ENCODE results near the gene PSORS1C2.
A peak's percentile ranks its signal among the peaks of the same experiment; 100 is the strongest.
"Not testable (repeated sequence)": the region's sequence is repeated elsewhere in the genome, so short reads cannot be mapped to it uniquely, and the experiment has no call there.

The PSORS1C2 gene

GRCh38 chr6:31138982-31139381, at the start of gene PSORS1C2:
PSORS1C2 (minus strand) TSS chr6:31139066; CDS start chr6:31139026, 40 bp downstream.
- Histone ChIP-seq H3K9ac (ENCODE audit: low read depth, low read length) (peak within 1 kb of the TSS; percentile 21; the same call in 1 of the 2 replicates), H4K20me1 (ENCODE audit: insufficient read depth, low read length) (no peaks in the 10 kb centered on the region), H3K36me3 (ENCODE audit: insufficient read depth, low read length) (peaks cover 13% of the 10 kb centered on the region), H3K27ac (ENCODE audit: low read length) (no peak within 1 kb of the TSS), H3K4me1 (ENCODE audit: insufficient read depth, low read length) (peaks cover 6% of the 10 kb centered on the region), H3K9me3 (ENCODE audit: insufficient read depth, low read length, severe bottlenecking) (no peaks in the 10 kb centered on the region), H3K4me3 (ENCODE audit: low read depth in 1 of 2, low read length in 2 of 2) (no peak within 1 kb of the TSS), H3K79me2 (ENCODE audit: insufficient read depth, low read length) (no peaks in the 10 kb centered on the region), H3K27me3 (ENCODE audit: insufficient read depth, low read length, poor library complexity) (no peaks in the 10 kb centered on the region), H2AFZ (ENCODE audit: low read depth, low read length) (peak within 1 kb of the TSS; percentile 62), H3K4me2 (ENCODE audit: insufficient read depth, low read length) (peak within 1 kb of the TSS; percentile 54)
- no peak for DNase-seq
- ATAC-seq (ENCODE audit: insufficient read depth, low read depth): no peak
- TF ChIP-seq EZH2 (IDR thresholded peaks at IDR 0.05; ENCODE audit: borderline replicate concordance, low read depth, low read length, severe bottlenecking) (no peak), CTCF (IDR thresholded peaks at IDR 0.05; ENCODE audit: borderline replicate concordance, extremely low read depth, low read length, poor library complexity, severe bottlenecking) (no peak)

GRCh38 chr6:31187780-31188194, 48.9 kb upstream of the PSORS1C2 start:
- Histone ChIP-seq H2AFZ (ENCODE audit: low read depth, low read length) (no peak overlapping the region), H3K36me3 (ENCODE audit: insufficient read depth, low read length) (no peaks in the 10 kb centered on the region), H4K20me1 (ENCODE audit: insufficient read depth, low read length) (no peaks in the 10 kb centered on the region), H3K4me3 (ENCODE audit: low read depth in 1 of 2, low read length in 2 of 2) (no peak overlapping the region), H3K27ac (ENCODE audit: low read length) (no peak overlapping the region), H3K4me1 (ENCODE audit: insufficient read depth, low read length) (no peaks in the 10 kb centered on the region), H3K79me2 (ENCODE audit: insufficient read depth, low read length) (no peaks in the 10 kb centered on the region), H3K9me3 (ENCODE audit: insufficient read depth, low read length, severe bottlenecking) (no peaks in the 10 kb centered on the region), H3K4me2 (ENCODE audit: insufficient read depth, low read length) (no peak overlapping the region), H3K9ac (ENCODE audit: low read depth, low read length) (no peak overlapping the region), H3K27me3 (ENCODE audit: insufficient read depth, low read length, poor library complexity) (no peaks in the 10 kb centered on the region)
- no peak for TF ChIP-seq EZH2 (IDR thresholded peaks at IDR 0.05; ENCODE audit: borderline replicate concordance, low read depth, low read length, severe bottlenecking)
- no peak for TF ChIP-seq CTCF (IDR thresholded peaks at IDR 0.05; ENCODE audit: borderline replicate concordance, extremely low read depth, low read length, poor library complexity, severe bottlenecking)
- ATAC-seq (ENCODE audit: insufficient read depth, low read depth): no peak
- no peak for DNase-seq

GRCh38 chr6:31186052-31186734, 47.3 kb upstream of the PSORS1C2 start:
- no peak overlapping the region for H3K4me3 ChIP-seq (ENCODE audit: low read depth in 1 of 2, low read length in 2 of 2)
- H3K9ac ChIP-seq (ENCODE audit: low read depth, low read length): no peak overlapping the region
- H3K4me2 ChIP-seq (ENCODE audit: insufficient read depth, low read length): no peak overlapping the region

GRCh38 chr6:31185695-31186051, 46.8 kb upstream of the PSORS1C2 start:
- not testable (repeated sequence) for H3K79me2 ChIP-seq (ENCODE audit: insufficient read depth, low read length); H3K27ac ChIP-seq (ENCODE audit: low read length); H3K4me2 ChIP-seq (ENCODE audit: insufficient read depth, low read length); H3K9ac ChIP-seq (ENCODE audit: low read depth, low read length); H3K4me1 ChIP-seq (ENCODE audit: insufficient read depth, low read length); H3K36me3 ChIP-seq (ENCODE audit: insufficient read depth, low read length); H3K4me3 ChIP-seq (ENCODE audit: low read depth in 1 of 2, low read length in 2 of 2); H3K9me3 ChIP-seq (ENCODE audit: insufficient read depth, low read length, severe bottlenecking); H3K27me3 ChIP-seq (ENCODE audit: insufficient read depth, low read length, poor library complexity); DNase-seq; ATAC-seq (ENCODE audit: insufficient read depth, low read depth); H4K20me1 ChIP-seq (ENCODE audit: insufficient read depth, low read length); H2AFZ ChIP-seq (ENCODE audit: low read depth, low read length)

More at GRCh38 chr6:31186052-31186734, 47.3 kb upstream of the PSORS1C2 start:
- no peak for TF ChIP-seq CTCF (IDR thresholded peaks at IDR 0.05; ENCODE audit: borderline replicate concordance, extremely low read depth, low read length, poor library complexity, severe bottlenecking)
- no peak for TF ChIP-seq EZH2 (IDR thresholded peaks at IDR 0.05; ENCODE audit: borderline replicate concordance, low read depth, low read length, severe bottlenecking)
- no peak for ATAC-seq (ENCODE audit: insufficient read depth, low read depth)
- Histone ChIP-seq H2AFZ (ENCODE audit: low read depth, low read length) (no peak overlapping the region), H3K4me1 (ENCODE audit: insufficient read depth, low read length) (no peaks in the 10 kb centered on the region), H3K27ac (ENCODE audit: low read length) (no peak overlapping the region), H3K36me3 (ENCODE audit: insufficient read depth, low read length) (no peaks in the 10 kb centered on the region), H4K20me1 (ENCODE audit: insufficient read depth, low read length) (no peaks in the 10 kb centered on the region), H3K27me3 (ENCODE audit: insufficient read depth, low read length, poor library complexity) (no peaks in the 10 kb centered on the region), H3K9me3 (ENCODE audit: insufficient read depth, low read length, severe bottlenecking) (no peaks in the 10 kb centered on the region), H3K79me2 (ENCODE audit: insufficient read depth, low read length) (no peaks in the 10 kb centered on the region)
- DNase-seq: no peak

- not testable (repeated sequence) for H3K9me3 ChIP-seq (ENCODE audit: insufficient read depth, low read length, severe bottlenecking); H3K27ac ChIP-seq (ENCODE audit: low read length); ATAC-seq (ENCODE audit: insufficient read depth, low read depth); H3K36me3 ChIP-seq (ENCODE audit: insufficient read depth, low read length); DNase-seq; H3K4me1 ChIP-seq (ENCODE audit: insufficient read depth, low read length); H3K9ac ChIP-seq (ENCODE audit: low read depth, low read length); H3K4me3 ChIP-seq (ENCODE audit: low read depth in 1 of 2, low read length in 2 of 2); H2AFZ ChIP-seq (ENCODE audit: low read depth, low read length); H4K20me1 ChIP-seq (ENCODE audit: insufficient read depth, low read length); H3K27me3 ChIP-seq (ENCODE audit: insufficient read depth, low read length, poor library complexity); H3K79me2 ChIP-seq (ENCODE audit: insufficient read depth, low read length); H3K4me2 ChIP-seq (ENCODE audit: insufficient read depth, low read length)
These were observed 45.0 kb upstream of the PSORS1C2 start for GRCh38 chr6:31183859-31184258.

- H2AFZ ChIP-seq (ENCODE audit: low read depth, low read length); H3K9ac ChIP-seq (ENCODE audit: low read depth, low read length); H3K9me3 ChIP-seq (ENCODE audit: insufficient read depth, low read length, severe bottlenecking); DNase-seq; H3K27me3 ChIP-seq (ENCODE audit: insufficient read depth, low read length, poor library complexity); H3K36me3 ChIP-seq (ENCODE audit: insufficient read depth, low read length); H3K4me2 ChIP-seq (ENCODE audit: insufficient read depth, low read length); H3K4me1 ChIP-seq (ENCODE audit: insufficient read depth, low read length); H3K4me3 ChIP-seq (ENCODE audit: low read depth in 1 of 2, low read length in 2 of 2); H3K27ac ChIP-seq (ENCODE audit: low read length); H4K20me1 ChIP-seq (ENCODE audit: insufficient read depth, low read length); ATAC-seq (ENCODE audit: insufficient read depth, low read depth); H3K79me2 ChIP-seq (ENCODE audit: insufficient read depth, low read length): not testable (repeated sequence)
These were observed 44.4 kb upstream of the PSORS1C2 start for GRCh38 chr6:31183287-31183686.
